ENCODE data around the gene DENND2D. TPM values are rescaled to one million over a fixed set of nuclear protein-coding genes. Genes with fewer than 3 reads are reported as not detected.

The DENND2D gene
- total and polyA plus RNA-seq, 9 of the 15 experiments (the other 6 are each of a cell fraction or from before 2014, with no cell fraction given): 0.08 to 0.44 (median 0.13) TPM; not detected in 6

GRCh38 chr1:111241797-111242196 is 41.4 kb upstream of the DENND2D start:
- Histone ChIP-seq H3K9me3 (replicated peaks; ENCODE audit: control insufficient read depth, insufficient read depth, low read depth, low read length) (no peaks in the 10 kb centered on the region), H3K36me3 (ENCODE audit: control insufficient read depth, insufficient read depth, low read length) (no peaks in the 10 kb centered on the region), H3K27ac (ENCODE audit: extremely low read depth, low read depth, low read length) (no peak overlapping the region), H3K27me3 (ENCODE audit: control insufficient read depth in 2 of 2, insufficient read depth in 2 of 2, low read length in 2 of 2) (peaks cover 4 to 5% of the 10 kb centered on the region in 2 experiments; a peak in 3 of 5 replicates), H4K20me1 (replicated peaks; ENCODE audit: control insufficient read depth, insufficient read depth, low read length) (no peaks in the 10 kb centered on the region), H3K4me3 (no peak overlapping the region), H2AFZ (ENCODE audit: low read depth, low read length) (no peak overlapping the region), H3K9me1 (ENCODE audit: control insufficient read depth, insufficient read depth, low read length) (no peaks in the 10 kb centered on the region), H3K79me2 (ENCODE audit: control insufficient read depth, insufficient read depth, low read length) (no peaks in the 10 kb centered on the region), H3K4me1 (replicated peaks in 1 of 2; ENCODE audit: control insufficient read depth in 2 of 2, insufficient read depth in 2 of 2, low read length in 2 of 2) (no peaks in the 10 kb centered on the region), H3K9ac (ENCODE audit: insufficient read depth in 1 of 2, low read depth in 2 of 2, low read length in 2 of 2) (no peak overlapping the region), H3K4me2 (ENCODE audit: insufficient read depth, low read length) (no peak overlapping the region)
- intact Hi-C loops (cut with micrococcal nuclease): no loop called here
- in situ Hi-C loops (cut with MboI): no loop called here
- CTCF ChIA-PET (ENCODE audit: low intra/inter-chr PET ratio): no interaction called here
- TF ChIP-seq TAF9B (IDR thresholded peaks at IDR 0.05; ENCODE audit: partially characterized antibody) (no peak), ZNF778 (CRISPR knock-in tag; IDR thresholded peaks at IDR 0.05) (no peak), ZBTB17 (CRISPR knock-in tag; IDR thresholded peaks at IDR 0.05) (no peak), GABPA (tag; conservative IDR thresholded peaks at IDR 0.05; ENCODE audit: low read depth) (no peak), ZBTB40 (IDR thresholded peaks at IDR 0.05) (no peak), ZBTB40 (CRISPR knock-in tag; IDR thresholded peaks at IDR 0.05) (no peak), RBM22 (IDR thresholded peaks at IDR 0.05; ENCODE audit: low read depth, low read length, poor library complexity, severe bottlenecking) (no peak)
- DNase-seq (ENCODE audit: extremely low read depth in 1 of 4, low spot score in 3 of 4): no peak
- POLR2A ChIA-PET: interaction anchor here (0.6 to 1.4 kb wide), 4 partner anchors 8 to 756 kb away, joined by 3 to 4 read pairs (median 4); no protein-coding TSS in a partner anchor
- ATAC-seq: no peak
- BruUV-seq (replicated peaks): no TSS peak
- WGBS (ENCODE audit: insufficient coverage, low coverage, missing lambda C conversion rate): 4% methylated on average over 2 of the region's 2 CpGs
- no peak for FAIRE-seq

All from K562 (cell line).